A549 (cell line): ENCODE data around the gene CALHM3. TPM values are rescaled to one million over a fixed set of nuclear protein-coding genes. Genes with fewer than 3 reads are reported as not detected.

ENCODE experiments used
- ATAC-seq, 2 experiments: fragments of 200-7000 bp in 1 of 2; fragments of >200 bp in 1 of 2; cut with Nextera tagmentation in 1 of 2; cut with Tn5 transposase in 1 of 2; 3 replicates each; pipeline versions ENCODE4 v1.8.0 to v1.9.1; 2018 to 2020; ENCODE audit warnings: mild to moderate bottlenecking in 1 of 2, moderate library complexity in 1 of 2
- CTCF ChIA-PET: fragments of 300-600 bp; sonication (Branson Sonifier 250); formaldehyde crosslinking; extraction: SDS; loops from one replicate; lab custom pipeline; 2021; ENCODE audit warnings: antibody characterized with exemption, inconsistent platforms; lab: Yijun Ruan, JAX
- POLR2A ChIA-PET: fragments of 350-600 bp; formaldehyde crosslinking; extraction: SDS; loops from one replicate; lab custom pipeline; 2021; ENCODE audit warnings: antibody characterized with exemption, inconsistent platforms; lab: Yijun Ruan, JAX
- DNase-seq, 2 experiments: peaks; one replicate each; pipeline versions ENCODE4 v3.0.0 to v3.0.0-alpha.2; 2011 to 2016; ENCODE audit warnings: low read depth in 1 of 2, low spot score in 1 of 2
- FAIRE-seq: peaks from 2 replicates; lab custom pipeline; 2011; peaks lifted over from hg19 to GRCh38; lab: Jason Lieb, UNC
- H3K27ac ChIP-seq, 2 experiments: fragments of >200 bp; sonication (Bioruptor Twin); formaldehyde crosslinking; 3 replicates each; pipeline ENCODE4 v1.5.1; 2016 to 2017
- H3K4me1 ChIP-seq: fragments of >200 bp; sonication (Bioruptor Twin); formaldehyde crosslinking; 3 replicates; pipeline ENCODE4 v1.6.1; 2016
- H3K4me2 ChIP-seq: fragments of >200 bp; sonication (Bioruptor Twin); formaldehyde crosslinking; 3 replicates; pipeline ENCODE4 v1.6.1; 2016
- H3K4me3 ChIP-seq: fragments of >200 bp; sonication (Bioruptor Twin); formaldehyde crosslinking; 3 replicates; pipeline ENCODE4 v1.5.1; 2016
- H3K9me3 ChIP-seq: fragments of >200 bp; sonication (Bioruptor Twin); formaldehyde crosslinking; 3 replicates; pipeline ENCODE4 v1.6.1; 2016
- BHLHE40 ChIP-seq: IDR thresholded peaks from 2 replicates; pipeline ENCODE4 v1.6.1; 2012; ENCODE audit warnings: low read depth, low read length, inconsistent platforms
- EHF ChIP-seq: fragments of 250-450 bp; sonication (Bioruptor Pico); IDR thresholded peaks from 2 replicates; pipeline ENCODE4 v1.5.0; 2020; ENCODE audit warnings: mild to moderate bottlenecking
- FOSL2 ChIP-seq, 2 experiments: fragments of 450-650 bp in 1 of 2; fragments of >200 bp in 1 of 2; sonication (Bioruptor Twin) in 1 of 2; formaldehyde crosslinking; IDR thresholded peaks; 2 replicates each; pipeline versions ENCODE4 v1.5.0 to v1.6.1; 2016 to 2020; ENCODE audit warnings: mild to moderate bottlenecking in 1 of 2, moderate library complexity in 1 of 2
- GATA3 ChIP-seq: IDR thresholded peaks from 2 replicates; pipeline ENCODE4 v1.6.1; 2012; ENCODE audit warnings: borderline replicate concordance
- HDAC2 ChIP-seq: fragments of 200-600 bp; sonication (generic); IDR thresholded peaks from 2 replicates; pipeline ENCODE4 v1.6.1; 2016
- KDM5A ChIP-seq: fragments of 200-600 bp; sonication (generic); IDR thresholded peaks from 2 replicates; pipeline ENCODE4 v1.6.1; 2016; ENCODE audit warnings: antibody characterized with exemption, mild to moderate bottlenecking
- MAFK ChIP-seq: fragments of 450-650 bp; IDR thresholded peaks from 2 replicates; pipeline ENCODE4 v1.6.1; 2014; ENCODE audit not compliant: partially characterized antibody
- MAX ChIP-seq: IDR thresholded peaks from 2 replicates; pipeline ENCODE4 v1.6.1; 2012
- MAZ ChIP-seq: fragments of 150-350 bp; IDR thresholded peaks from 2 replicates; pipeline ENCODE4 v1.6.1; 2014; ENCODE audit warnings: antibody characterized with exemption, low read depth, low read length, borderline replicate concordance
- MYC ChIP-seq: IDR thresholded peaks from 2 replicates; pipeline ENCODE4 v1.6.1; 2012; ENCODE audit warnings: mild to moderate bottlenecking, inconsistent platforms, low read length, improper control_type of control experiment, borderline replicate concordance
- NFE2L2 ChIP-seq: fragments of 150-350 bp; conservative IDR thresholded peaks from 2 replicates; pipeline ENCODE4 v1.6.1; 2014; ENCODE audit warnings: low read length
- NPAS2 ChIP-seq: fragments of 250-450 bp; sonication (Bioruptor Pico); IDR thresholded peaks from 2 replicates; pipeline ENCODE4 v1.8.0; 2022; ENCODE audit warnings: mild to moderate bottlenecking, moderate library complexity, borderline replicate concordance
- PBX3 ChIP-seq: IDR thresholded peaks from 2 replicates; pipeline ENCODE4 v1.6.1; 2012
- REST ChIP-seq: fragments of 200-600 bp; sonication (generic); IDR thresholded peaks from 2 replicates; pipeline ENCODE4 v1.6.1; 2016; ENCODE audit warnings: antibody characterized with exemption, mild to moderate bottlenecking, moderate library complexity
- RFX5 ChIP-seq: fragments of 450-650 bp; IDR thresholded peaks from 2 replicates; pipeline ENCODE4 v1.7.1; 2014; ENCODE audit warnings: antibody characterized with exemption, mild to moderate bottlenecking, moderate library complexity
- RNF2 ChIP-seq: fragments of 200-600 bp; sonication (generic); IDR thresholded peaks from 2 replicates; pipeline ENCODE4 v1.6.1; 2016; ENCODE audit warnings: low read depth, mild to moderate bottlenecking, antibody characterized with exemption, moderate library complexity, borderline replicate concordance
- TFCP2L1 ChIP-seq: fragments of 250-450 bp; sonication (Bioruptor Pico); IDR thresholded peaks from 2 replicates; pipeline ENCODE4 v1.5.0; 2021; ENCODE audit warnings: mild to moderate bottlenecking
- USF2 ChIP-seq: fragments of 450-650 bp; IDR thresholded peaks from 2 replicates; pipeline ENCODE4 v1.6.1; 2014; ENCODE audit warnings: antibody characterized with exemption
- ZC3H11A ChIP-seq: fragments of 450-650 bp; IDR thresholded peaks from 2 replicates; pipeline ENCODE4 v1.6.1; 2014; ENCODE audit warnings: antibody characterized with exemption, mild to moderate bottlenecking
- ZNF302 ChIP-seq: fragments of 250-450 bp; sonication (Bioruptor Pico); IDR thresholded peaks from 2 replicates; pipeline ENCODE4 v1.9.0; 2021; ENCODE audit warnings: inconsistent platforms, mild to moderate bottlenecking, moderate library complexity
- WGBS: methylation state at CpG from one replicate; pipeline ENCODE4 v1.1.6; 2017; ENCODE audit errors: missing lambda C conversion rate; 5-methylcytosine and 5-hydroxymethylcytosine counted together
- polyA plus RNA-seq, 4 experiments: library from polyadenylated mRNA; depleted of rRNA in 3 of 4; stranded (reverse); fragments of >200 nt; fragmentation: RNase III in 1 of 4; extraction: RNeasy Plus Mini Kit Qiagen cat#74134 plus additional on column Dnase treatment in 1 of 4; gene quantifications; 2 replicates in 3 of 4; 3 replicates in 1 of 4; pipeline ENCODE4 v1.2.3, GENCODE V29; 2011 to 2017

The CALHM3 gene
- polyA plus RNA-seq, 2 of the 4 experiments (the other 2 are of a cell fraction), result 0.08 to 0.21 TPM

- no peak for TF ChIP-seq MAZ
- no peak for TF ChIP-seq HDAC2
- TF ChIP-seq ZC3H11A, result no peak
- TF ChIP-seq NPAS2, result no peak
- ATAC-seq (no peak), FAIRE-seq (no peak), DNase-seq (no peak)
- Histone ChIP-seq H3K4me1 (peaks cover 10% of the 10 kb centered on the region; the same call in 2 of the 3 replicates), H3K4me3 (no peak overlapping the region), H3K9me3 (no peaks in the 10 kb centered on the region), H3K27ac (no peak overlapping the region), H3K4me2 (no peak overlapping the region)
- ChIA-PET POLR2A (no interaction called here), CTCF (interaction anchor here (6.8 kb wide), 1 partner anchor 12 kb away, joined by 51 read pairs; no protein-coding TSS in a partner anchor)
- WGBS, result 89% methylated on average over 28 of the region's 32 CpGs
Measured at GRCh38 chr10:103473261-103473671, 5.8 kb downstream of the CALHM3 start.

- ChIA-PET CTCF (interaction anchor here (1.0 to 6.8 kb wide), 3 partner anchors 13 to 56 kb away, joined by 3 to 51 read pairs (median 3); no protein-coding TSS in a partner anchor), POLR2A (no interaction called here)
- no peak for DNase-seq
- 0 out of 6 replicates have a peak overlapping the region, but pooled peaks of 1 of the 2 experiments have one; percentile 47 for H3K27ac ChIP-seq
- WGBS, result 100% methylated on average over 2 of the region's 2 CpGs
- no peak overlapping the region; the same call in 2 of the 3 replicates for H3K4me2 ChIP-seq
- H3K9me3 ChIP-seq, result no peaks in the 10 kb centered on the region
- FAIRE-seq, result no peak
- H3K4me3 ChIP-seq, result no peak overlapping the region
- TF ChIP-seq TFCP2L1 (CRISPR knock-in tag), result no peak
- no peak for TF ChIP-seq PBX3
- no peak for TF ChIP-seq MAX
- no peak for TF ChIP-seq ZNF302 (CRISPR knock-in tag)
- TF ChIP-seq EHF (CRISPR knock-in tag), result no peak
- TF ChIP-seq MAFK, result no peak
- TF ChIP-seq USF2, result no peak
- no peak for TF ChIP-seq MAZ
- no peak for TF ChIP-seq MYC
- no peak for TF ChIP-seq RNF2
- no peak for TF ChIP-seq GATA3
- no peak for TF ChIP-seq FOSL2 (IDR thresholded peaks at IDR 0.05)
- TF ChIP-seq FOSL2 (CRISPR knock-in tag; IDR thresholded peaks at IDR 0.05), result no peak
- TF ChIP-seq BHLHE40, result no peak
- no peak for ATAC-seq
- peaks cover 10% of the 10 kb centered on the region; the same call in 2 of the 3 replicates for H3K4me1 ChIP-seq
Measured at GRCh38 chr10:103472005-103472404, 7.0 kb downstream of the CALHM3 start.

- Histone ChIP-seq H3K27ac (peak overlapping the region in 1 of 2 experiments; percentile 47; a peak in 1 of 6 replicates), H3K4me1 (peaks cover 10% of the 10 kb centered on the region; the same call in 2 of the 3 replicates), H3K9me3 (no peaks in the 10 kb centered on the region), H3K4me3 (no peak overlapping the region), H3K4me2 (peak overlapping the region; percentile 28; the same call in 1 of the 3 replicates)
- ATAC-seq (peak in 1 of 2 experiments; percentile 19; a peak in 1 of 6 replicates), FAIRE-seq (no peak), DNase-seq (no peak)
- TF ChIP-seq RFX5 (no peak), NFE2L2 (no peak), REST (no peak), KDM5A (no peak)
- POLR2A ChIA-PET, result no interaction called here
- CTCF ChIA-PET, result interaction anchor here (1.2 to 6.8 kb wide), 3 partner anchors 14 to 76 kb away, joined by 4 to 51 read pairs (median 6); no protein-coding TSS in a partner anchor
- 74% methylated on average over 14 of the region's 14 CpGs for WGBS
Measured at GRCh38 chr10:103470761-103471653, 8.0 kb downstream of the CALHM3 start.
